HFF-Myc (cell line): ENCODE results near the gene ADSS2.

ENCODE experiments used
- DNase-seq: peaks from one replicate; pipeline ENCODE4 v3.0.0-alpha.2; 2011; ENCODE audit warnings: low read depth; ENCODE audit errors: extremely low read depth
- H3K4me3 ChIP-seq: replicated peaks from 2 replicates; pipeline ENCODE4 v1.5.1; 2011; ENCODE audit warnings: low read depth, mild to moderate bottlenecking, control low read depth, low read length
- TF ChIP-seq, protein P1 (sequence below): IDR thresholded peaks from 2 replicates; pipeline ENCODE4 v1.5.1; 2012; ENCODE audit warnings: mild to moderate bottlenecking, low read depth, low read length, control low read depth; ENCODE audit errors: missing control alignments

Gene ADSS2

DNA sequence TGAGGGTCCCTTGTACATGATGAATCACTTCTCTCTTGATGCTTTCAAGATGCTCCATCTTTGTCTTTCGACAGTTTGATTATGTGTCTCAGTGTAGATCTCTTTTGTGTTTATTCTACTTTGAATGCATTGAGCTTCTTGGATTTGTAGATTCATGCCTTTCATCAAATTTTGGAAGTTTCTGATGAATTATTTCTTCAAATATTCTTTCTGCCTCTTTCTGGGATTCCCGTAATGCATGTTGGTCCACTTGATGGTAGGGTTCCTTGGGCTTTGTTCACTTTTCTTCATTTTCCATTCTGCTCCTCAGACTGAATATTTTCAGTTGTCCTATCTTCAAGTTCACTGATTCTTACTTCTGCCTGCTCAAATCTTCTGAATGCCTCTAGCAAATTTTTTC, 50.7 kb downstream of the ADSS2 start:
- no peak for DNase-seq
- TF ChIP-seq, protein P1, sequence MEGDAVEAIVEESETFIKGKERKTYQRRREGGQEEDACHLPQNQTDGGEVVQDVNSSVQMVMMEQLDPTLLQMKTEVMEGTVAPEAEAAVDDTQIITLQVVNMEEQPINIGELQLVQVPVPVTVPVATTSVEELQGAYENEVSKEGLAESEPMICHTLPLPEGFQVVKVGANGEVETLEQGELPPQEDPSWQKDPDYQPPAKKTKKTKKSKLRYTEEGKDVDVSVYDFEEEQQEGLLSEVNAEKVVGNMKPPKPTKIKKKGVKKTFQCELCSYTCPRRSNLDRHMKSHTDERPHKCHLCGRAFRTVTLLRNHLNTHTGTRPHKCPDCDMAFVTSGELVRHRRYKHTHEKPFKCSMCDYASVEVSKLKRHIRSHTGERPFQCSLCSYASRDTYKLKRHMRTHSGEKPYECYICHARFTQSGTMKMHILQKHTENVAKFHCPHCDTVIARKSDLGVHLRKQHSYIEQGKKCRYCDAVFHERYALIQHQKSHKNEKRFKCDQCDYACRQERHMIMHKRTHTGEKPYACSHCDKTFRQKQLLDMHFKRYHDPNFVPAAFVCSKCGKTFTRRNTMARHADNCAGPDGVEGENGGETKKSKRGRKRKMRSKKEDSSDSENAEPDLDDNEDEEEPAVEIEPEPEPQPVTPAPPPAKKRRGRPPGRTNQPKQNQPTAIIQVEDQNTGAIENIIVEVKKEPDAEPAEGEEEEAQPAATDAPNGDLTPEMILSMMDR = no peak
- no peak overlapping the region for H3K4me3 ChIP-seq

DNA sequence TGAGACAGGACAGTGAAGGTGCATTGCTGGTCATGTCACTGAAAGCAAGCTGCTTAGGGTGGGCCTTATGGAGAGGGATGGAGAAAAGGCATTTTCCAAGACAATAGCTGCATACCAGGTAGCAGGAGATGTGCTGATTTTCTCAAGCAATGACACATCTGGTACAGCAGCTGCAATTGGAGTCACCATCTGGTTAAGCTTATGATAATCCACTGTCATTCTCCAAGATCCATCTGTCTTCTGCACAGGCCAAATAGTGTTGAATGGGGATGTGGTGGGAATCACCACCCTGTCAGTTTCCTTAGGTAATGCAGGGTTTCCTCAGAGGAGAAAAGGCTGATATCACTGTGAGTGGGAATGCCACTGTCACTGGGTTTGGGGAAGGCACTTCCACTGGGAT, 54.6 kb downstream of the ADSS2 start:
- TF ChIP-seq, protein P1 = no peak
- no peak for DNase-seq
- no peak overlapping the region for H3K4me3 ChIP-seq

DNA sequence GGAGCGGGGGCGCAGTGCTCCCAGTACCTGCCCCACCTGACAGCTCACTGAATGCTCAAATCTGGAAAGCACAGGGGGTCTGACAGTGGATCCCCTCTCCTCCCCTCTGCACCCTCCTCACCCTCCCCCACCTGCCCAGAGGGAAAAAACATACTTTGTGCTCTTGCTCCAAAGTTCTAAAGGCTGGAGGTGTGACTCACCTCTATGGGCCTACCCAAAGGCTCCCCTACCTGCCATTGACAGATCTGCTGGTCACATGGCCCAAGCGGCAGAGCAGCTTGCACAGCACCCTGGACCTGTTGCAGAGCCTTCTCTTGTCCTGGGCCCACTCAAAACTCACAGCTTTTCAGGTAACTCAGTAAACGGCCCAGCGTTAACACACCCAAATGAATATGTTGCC, 55.7 kb downstream of the ADSS2 start:
- H3K4me3 ChIP-seq = no peak overlapping the region
- DNase-seq = no peak
- TF ChIP-seq, protein P1 = no peak

DNA sequence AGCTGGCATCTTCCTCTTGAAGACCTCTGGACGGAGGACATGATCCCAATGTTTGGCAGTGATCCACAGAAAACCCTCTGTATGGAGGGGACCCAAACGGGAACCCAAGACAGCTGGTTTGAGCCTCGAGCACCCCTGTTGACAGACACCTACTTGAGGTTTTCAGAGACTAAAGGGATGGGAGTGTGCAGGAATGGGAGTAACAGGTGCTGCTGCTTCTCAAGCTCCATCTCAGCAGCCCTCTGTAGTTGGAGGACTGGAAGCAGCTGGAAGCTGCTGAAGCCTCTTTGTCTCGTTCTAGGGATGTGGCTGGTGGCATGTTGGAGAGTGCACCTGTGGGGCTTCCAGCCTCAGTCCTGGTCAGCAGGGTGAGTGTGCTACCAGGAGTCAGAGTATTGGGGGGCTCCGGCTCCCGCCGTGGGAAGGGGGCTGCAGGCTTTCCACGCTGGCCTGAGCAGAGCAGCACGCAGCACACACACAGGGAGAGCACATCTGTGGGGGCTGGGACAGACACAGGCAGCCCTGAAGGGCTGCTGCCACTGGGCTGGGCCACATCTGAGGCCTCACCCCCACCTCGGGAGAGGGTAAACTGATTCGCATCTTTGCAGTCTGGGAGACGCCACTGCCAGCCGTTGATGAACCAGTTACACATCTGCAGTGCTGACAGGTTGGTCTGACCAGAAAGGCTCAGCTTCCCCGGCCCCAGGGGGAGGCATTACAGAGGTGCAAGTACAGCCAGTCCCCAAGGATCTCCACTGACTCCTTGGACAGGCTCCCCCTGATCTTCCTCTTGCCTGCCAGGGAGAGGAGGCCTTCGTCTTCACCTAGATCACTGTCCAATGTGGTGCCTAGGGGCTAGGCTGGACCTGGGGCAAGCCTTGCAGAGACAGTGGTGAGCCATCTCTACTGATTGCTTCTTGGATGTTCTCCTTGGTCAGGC, 56.6 kb downstream of the ADSS2 start:
- TF ChIP-seq, protein P1 = no peak
- no peak overlapping the region for H3K4me3 ChIP-seq
- DNase-seq = no peak

DNA sequence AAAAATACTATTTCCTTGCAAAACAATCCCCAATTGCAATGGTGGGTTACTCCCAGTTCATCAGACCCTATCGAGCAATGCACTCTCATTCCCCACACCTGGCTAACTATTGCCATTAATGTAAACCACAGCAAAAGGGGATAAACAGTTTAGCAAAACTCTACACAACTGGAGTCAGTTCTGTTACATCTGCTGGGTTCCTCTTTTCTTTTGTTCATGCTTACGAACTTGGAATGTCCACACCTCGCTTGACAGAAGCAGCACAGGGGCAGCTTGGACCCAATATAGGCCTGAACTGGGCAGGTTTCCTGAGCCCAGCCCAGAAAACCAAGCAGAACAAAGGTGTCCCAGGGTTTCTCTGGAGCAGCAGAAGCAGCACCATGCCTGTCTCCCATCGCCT, 57.4 kb downstream of the ADSS2 start:
- no peak for DNase-seq
- no peak overlapping the region for H3K4me3 ChIP-seq
- TF ChIP-seq, protein P1 = no peak

DNA sequence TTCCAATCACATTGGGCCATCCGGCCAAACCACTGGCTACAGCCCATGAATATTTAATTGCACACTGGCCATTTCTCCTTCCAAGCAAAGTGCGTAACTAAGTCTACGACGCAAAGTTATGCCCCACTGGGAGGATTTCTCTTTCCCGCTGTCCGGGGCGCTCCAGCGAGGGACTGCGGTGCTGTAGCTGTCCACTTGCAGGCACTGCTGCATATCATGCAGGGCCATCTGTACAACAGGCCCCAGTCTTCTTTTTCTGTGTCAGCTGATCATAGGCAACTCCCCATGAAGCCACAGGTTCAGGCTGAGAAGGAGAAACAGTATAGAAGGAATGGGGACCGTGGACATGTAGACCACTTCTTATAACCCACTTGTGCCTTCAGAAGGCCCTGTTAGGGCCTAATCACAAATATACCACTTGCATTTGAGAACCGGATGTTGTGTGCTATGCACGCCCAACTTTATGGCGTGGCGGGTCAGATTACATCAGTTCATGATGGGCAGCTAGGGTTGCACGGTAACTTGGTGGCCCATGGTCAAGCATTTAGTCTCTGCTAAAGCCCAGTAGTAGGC, 58.0 kb downstream of the ADSS2 start:
- no peak overlapping the region for H3K4me3 ChIP-seq
- TF ChIP-seq, protein P1 = no peak
- no peak for DNase-seq
